Epithelial cell of proximal tubule (primary cell): ENCODE data around the gene CLIC3. TPM values are rescaled to one million over a fixed set of nuclear protein-coding genes. Genes with fewer than 3 reads are reported as not detected.

ENCODE experiments used
- DNase-seq: peaks from one replicate; pipeline ENCODE4 v3.0.0-alpha.2; 2011; ENCODE audit warnings: low read depth
- H3K4me3 ChIP-seq: 2 replicates; pipeline ENCODE4 v1.5.1; 2011; ENCODE audit warnings: low read depth, mild to moderate bottlenecking, low read length
- total RNA-seq: library from RNA; depleted of rRNA; stranded (reverse); fragments of >200 nt; gene quantifications from 2 replicates; pipeline ENCODE4 v1.2.3, GENCODE V29; 2015
- TF ChIP-seq, protein P1 (sequence below): conservative IDR thresholded peaks from 2 replicates; pipeline ENCODE4 v1.5.1; 2012; ENCODE audit warnings: low read depth, mild to moderate bottlenecking, low read length

Gene CLIC3
- total RNA-seq, 1 donor from 2014 or later, result 2.4 TPM

- DNase-seq, result no peak
- TF ChIP-seq, protein P1, sequence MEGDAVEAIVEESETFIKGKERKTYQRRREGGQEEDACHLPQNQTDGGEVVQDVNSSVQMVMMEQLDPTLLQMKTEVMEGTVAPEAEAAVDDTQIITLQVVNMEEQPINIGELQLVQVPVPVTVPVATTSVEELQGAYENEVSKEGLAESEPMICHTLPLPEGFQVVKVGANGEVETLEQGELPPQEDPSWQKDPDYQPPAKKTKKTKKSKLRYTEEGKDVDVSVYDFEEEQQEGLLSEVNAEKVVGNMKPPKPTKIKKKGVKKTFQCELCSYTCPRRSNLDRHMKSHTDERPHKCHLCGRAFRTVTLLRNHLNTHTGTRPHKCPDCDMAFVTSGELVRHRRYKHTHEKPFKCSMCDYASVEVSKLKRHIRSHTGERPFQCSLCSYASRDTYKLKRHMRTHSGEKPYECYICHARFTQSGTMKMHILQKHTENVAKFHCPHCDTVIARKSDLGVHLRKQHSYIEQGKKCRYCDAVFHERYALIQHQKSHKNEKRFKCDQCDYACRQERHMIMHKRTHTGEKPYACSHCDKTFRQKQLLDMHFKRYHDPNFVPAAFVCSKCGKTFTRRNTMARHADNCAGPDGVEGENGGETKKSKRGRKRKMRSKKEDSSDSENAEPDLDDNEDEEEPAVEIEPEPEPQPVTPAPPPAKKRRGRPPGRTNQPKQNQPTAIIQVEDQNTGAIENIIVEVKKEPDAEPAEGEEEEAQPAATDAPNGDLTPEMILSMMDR, result peak; percentile 14
- no peak overlapping the region for H3K4me3 ChIP-seq
These were observed 1.5 kb upstream of the CLIC3 start for GRCh38 chr9:136997830-136998234.

DNA sequence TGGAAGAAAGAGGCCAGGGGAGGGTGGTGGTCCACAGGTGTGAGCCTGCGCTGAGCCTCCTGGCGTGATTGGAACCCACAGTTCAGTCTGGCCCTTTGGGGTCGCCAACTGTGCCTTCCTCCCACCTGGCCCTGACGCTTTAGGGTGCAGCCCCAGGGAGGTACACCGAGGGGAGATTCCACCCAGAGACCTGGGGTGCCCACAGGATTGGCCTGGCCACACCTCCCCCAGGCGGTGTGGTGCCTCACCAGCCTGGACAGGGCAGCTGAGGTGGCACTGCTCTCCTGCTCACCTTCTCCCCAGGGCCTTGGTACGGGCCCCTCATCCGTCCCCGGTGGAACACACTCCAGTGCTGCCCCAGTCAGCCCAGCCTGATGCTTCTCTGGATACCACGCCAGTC lies 1.0 kb upstream of the CLIC3 start:
- no peak overlapping the region for H3K4me3 ChIP-seq
- no peak for DNase-seq
- TF ChIP-seq, protein P1, result no peak

- TF ChIP-seq, protein P1, result no peak
- H3K4me3 ChIP-seq, result no peak overlapping the region
- DNase-seq, result no peak
These were observed 526 bp downstream of the CLIC3 start for GRCh38 chr9:136995772-136996311.

GRCh38 chr9:136995362-136995761 lies 1.0 kb downstream of the CLIC3 start:
- no peak overlapping the region for H3K4me3 ChIP-seq
- TF ChIP-seq, protein P1, result no peak
- no peak for DNase-seq

- TF ChIP-seq, protein P1, result no peak
- no peak overlapping the region for H3K4me3 ChIP-seq
These were observed 1.5 kb downstream of the CLIC3 start for GRCh38 chr9:136994888-136995230.

GRCh38 chr9:136994180-136994887 lies 2.0 kb downstream of the CLIC3 start:
- H3K4me3 ChIP-seq, result no peak overlapping the region
- TF ChIP-seq, protein P1, result no peak
- no peak for DNase-seq

More at GRCh38 chr9:136994888-136995230, 1.5 kb downstream of the CLIC3 start:
- DNase-seq, result no peak
